ENCODE measurements around the gene KIAA1958. TPM values are rescaled to one million over a fixed set of nuclear protein-coding genes. Genes with fewer than 3 reads are reported as not detected.

KIAA1958 gene
- total and polyA plus RNA-seq, 2 donors (not counting 1 experiment from before 2014, with no cell fraction given) = 2.4 to 15.3 TPM

Other genes starting within 250 kb of the KIAA1958 start
- 122 and 133 TPM in 2 replicates for gene PTBP3, start 153.2 kb upstream of the KIAA1958 start, total RNA-seq
- 22.8 and 27.2 TPM in 2 replicates for gene PTBP3, start 153.2 kb upstream of the KIAA1958 start, polyA plus RNA-seq
- 11.7 and 12.8 TPM in 2 replicates for gene HSDL2, start 106.7 kb upstream of the KIAA1958 start, total RNA-seq
- gene HSDL2, start 106.7 kb upstream of the KIAA1958 start, polyA plus RNA-seq = 5.2 and 5.8 TPM in 2 replicates
- gene INIP, start 231.3 kb downstream of the KIAA1958 start, total RNA-seq = 22.9 and 27.8 TPM in 2 replicates
- 5.0 and 7.8 TPM in 2 replicates for gene INIP, start 231.3 kb downstream of the KIAA1958 start, polyA plus RNA-seq